Measurements from ENCODE around the gene ZSWIM5. TPM values are rescaled to one million over a fixed set of nuclear protein-coding genes. Genes with fewer than 3 reads are reported as not detected.
"Not testable (repeated sequence)": the region's sequence is repeated elsewhere in the genome, so short reads cannot be mapped to it uniquely, and the experiment has no call there.

Gene ZSWIM5
- polyA plus RNA-seq (ENCODE audit: insufficient read length in 12 of 12), result 1 to 10 TPM in 2 of 12 donors, under 1 TPM in 9, not detected in 1; 0.32 to 1.7 (median 0.57) TPM
- long read RNA-seq, donor 1, result 0 reads
- long read RNA-seq, donor 2, result 0 reads
- long read RNA-seq, donor 3, result 0 reads
- long read RNA-seq, donor 4, result 0 reads
- long read RNA-seq, donor 5, result 0 reads
- long read RNA-seq, donor 6, result 0 reads
- long read RNA-seq, donor 7, result 0 reads
- long read RNA-seq, donor 8, result 0 reads
- long read RNA-seq, donor 9, result 0 reads
- long read RNA-seq, donor 10, result 0 reads
- long read RNA-seq, donor 11, result 0 reads

DNA sequence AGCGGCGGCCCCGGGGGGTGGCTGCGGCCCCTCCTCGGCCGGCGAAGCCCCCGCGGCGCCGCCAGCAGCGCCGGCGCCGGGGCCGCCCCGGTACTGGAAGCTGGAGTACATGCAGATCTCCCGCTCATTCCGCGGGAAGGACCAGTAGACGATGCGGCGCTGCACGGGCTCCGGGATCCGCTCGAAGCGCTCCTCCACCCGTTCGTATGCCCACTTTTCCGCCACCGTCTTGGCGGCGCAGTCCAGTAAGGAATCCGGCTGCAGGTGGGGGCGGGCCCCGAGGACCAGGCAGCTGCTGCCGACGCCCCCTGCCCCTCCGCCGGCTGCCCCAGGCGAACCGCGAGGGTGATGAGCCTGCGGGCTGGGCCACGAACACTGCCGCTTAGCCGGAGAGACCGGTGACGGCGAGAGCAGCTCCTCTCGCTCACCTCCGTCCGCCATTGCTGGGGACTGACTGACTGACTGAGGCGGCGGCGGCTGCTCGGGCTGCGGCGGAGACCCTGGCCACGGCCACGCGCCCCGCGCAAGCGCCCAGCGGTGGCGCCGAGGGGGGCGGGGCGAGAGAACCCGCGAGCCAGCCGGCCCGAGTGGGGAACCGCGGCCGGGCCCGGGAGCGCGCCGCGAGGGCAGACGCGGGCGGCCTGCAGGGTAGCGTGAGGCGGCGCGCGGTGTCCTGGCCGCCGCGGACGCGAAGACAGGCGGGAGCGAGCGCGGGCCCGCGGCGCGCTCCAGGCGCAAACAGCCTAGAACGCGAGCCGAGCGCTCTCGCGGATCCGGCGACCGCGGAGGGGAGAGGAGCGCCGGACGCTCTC lies at the start of gene ZSWIM5:
Gene ZSWIM5 (minus strand): TSS at position 696 of the 812 bp plus-strand sequence. CDS start 255 bp downstream, at position 441.
- DNase-seq, result peak; percentile 54

DNA sequence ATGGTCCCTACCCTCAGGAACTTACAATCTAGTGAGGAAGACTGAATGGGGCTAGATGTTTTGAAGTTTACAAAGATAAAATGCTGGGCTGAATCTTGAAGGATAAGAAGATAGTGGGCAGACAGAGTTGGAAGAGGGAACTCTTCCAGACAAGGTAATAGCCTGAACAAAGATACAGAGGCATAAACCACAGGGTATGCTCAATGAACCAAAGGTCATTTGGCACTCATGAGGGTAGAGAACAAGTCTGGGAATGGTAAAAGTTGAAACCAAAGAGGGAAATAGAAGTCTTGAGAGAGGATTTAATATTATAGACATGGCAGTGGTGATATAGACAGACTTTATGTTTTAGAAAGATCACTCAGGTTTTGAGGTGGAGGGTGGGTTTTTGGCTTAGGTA lies 48.1 kb upstream of the ZSWIM5 start:
- no peak for DNase-seq

- no peak for DNase-seq
Measured at GRCh38 chr1:45250544-45250943, 44.1 kb upstream of the ZSWIM5 start.

- not testable (repeated sequence) for DNase-seq
Measured at GRCh38 chr1:45248004-45248403, 41.6 kb upstream of the ZSWIM5 start.

DNA sequence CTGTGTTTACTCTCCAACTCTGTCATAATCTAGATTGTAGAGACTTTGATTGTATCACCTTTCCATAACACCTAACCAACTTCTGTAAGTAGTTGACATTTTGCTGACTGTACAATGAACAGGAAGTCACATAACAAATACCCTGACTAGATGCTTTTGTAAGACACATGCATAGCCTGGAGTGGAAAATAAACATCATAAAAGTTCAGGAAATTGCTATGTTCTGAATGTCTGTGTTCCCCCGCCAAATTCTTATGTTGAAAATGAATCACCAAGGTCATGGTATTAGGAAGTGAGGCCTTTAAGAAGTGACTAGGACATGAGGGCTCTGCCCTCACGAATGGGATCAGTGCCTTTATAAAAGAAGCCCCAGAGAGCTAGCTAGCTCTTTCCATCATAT lies 40.4 kb upstream of the ZSWIM5 start:
- DNase-seq, result no peak

DNA sequence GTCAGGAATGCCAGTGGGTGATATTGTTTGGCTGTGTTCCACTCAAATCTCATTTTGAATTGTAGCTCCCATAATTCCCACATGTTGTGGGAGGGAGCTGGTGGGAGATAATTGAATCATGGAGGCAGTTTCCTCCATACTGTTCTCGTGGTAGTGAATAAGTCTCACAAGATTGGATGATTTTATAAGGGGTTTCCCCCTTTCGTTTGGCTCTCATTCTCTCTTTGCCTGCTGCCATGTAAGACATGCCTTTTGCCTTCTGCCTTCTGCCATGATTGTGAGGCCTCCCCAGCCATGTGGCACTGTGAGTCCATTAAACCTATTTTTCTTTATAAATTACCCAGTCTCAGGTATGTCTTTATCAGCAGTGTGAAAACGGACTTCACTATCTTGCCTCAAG lies 40.0 kb upstream of the ZSWIM5 start:
- not testable (repeated sequence) for DNase-seq

DNA sequence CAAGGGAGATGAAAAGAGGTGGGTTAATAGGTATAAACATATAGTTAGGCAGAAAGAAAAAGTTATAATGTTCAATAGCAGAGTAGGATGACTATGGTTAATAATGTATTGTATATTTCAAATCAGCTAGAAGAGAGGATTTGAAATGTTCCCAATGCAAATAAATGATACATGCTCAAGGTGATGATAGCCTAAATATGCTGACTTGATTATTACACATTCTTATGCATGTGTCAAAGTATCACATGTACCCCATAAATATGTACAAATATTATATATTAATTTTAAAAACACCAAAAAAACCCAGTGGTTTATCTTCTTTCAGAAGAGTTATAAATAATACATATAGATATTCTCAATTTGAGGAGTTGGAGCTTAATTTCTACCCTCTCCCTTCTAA lies 38.3 kb upstream of the ZSWIM5 start:
- DNase-seq, result no peak

DNA sequence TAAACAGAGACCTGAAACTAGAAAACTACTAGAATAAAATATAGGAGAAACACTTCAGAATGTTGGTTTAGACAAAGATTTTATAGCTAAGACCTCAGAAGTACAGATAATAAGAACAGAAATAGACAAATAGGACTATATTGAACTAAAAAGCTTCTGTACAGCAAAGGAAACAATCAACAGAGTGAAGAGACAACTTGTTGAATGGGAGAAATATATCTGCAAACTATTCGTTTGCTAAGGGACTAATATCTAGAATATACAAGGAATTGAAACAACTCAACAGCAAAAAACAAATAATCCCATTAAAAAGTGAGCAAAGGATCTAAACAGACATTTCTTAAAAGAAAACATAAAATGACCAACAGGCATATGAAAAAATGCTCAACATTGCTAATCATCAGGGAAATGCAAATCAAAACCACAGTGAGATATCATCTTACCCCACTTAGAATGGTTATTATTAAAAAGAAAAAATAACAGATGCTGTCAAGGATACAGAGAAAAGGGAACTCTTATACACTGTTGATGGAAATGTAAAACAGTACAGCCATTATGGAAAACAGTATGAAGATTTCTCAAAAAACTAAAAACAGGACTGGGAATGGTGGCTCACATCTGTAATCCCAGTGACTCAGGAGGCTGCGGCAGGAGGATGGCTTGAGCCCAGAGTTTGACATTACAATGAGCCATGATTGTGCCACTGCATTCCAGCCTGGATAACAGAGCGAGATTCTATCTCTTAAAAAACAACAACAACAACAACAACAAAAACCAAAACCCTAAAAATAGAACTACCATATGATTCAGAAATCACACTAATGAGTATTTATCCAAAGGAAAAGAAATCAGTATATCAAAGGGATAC lies 37.3 kb upstream of the ZSWIM5 start:
- DNase-seq, result no peak

- no peak for DNase-seq
Measured at GRCh38 chr1:45238846-45239245, 32.4 kb upstream of the ZSWIM5 start.

DNA sequence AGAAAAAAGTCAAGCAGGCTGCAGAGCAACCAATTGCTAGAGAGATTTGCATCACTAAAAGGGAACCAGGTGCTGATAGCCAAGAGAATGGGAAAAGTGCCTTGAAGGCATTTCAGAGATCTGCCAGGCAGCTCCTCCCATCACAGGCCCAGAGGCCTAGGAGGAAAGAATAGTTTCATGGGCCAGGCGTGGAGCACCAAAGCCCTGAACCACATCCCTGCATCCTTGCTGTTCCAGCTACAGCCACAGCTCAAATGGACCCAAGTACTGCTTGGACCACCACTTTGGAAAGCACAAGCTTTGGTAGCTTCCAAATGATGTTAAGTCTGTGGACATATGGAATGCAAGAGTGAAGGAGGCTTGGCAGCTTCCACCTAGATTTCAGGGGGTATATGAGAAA lies 29.7 kb upstream of the ZSWIM5 start:
- DNase-seq, result no peak

DNA sequence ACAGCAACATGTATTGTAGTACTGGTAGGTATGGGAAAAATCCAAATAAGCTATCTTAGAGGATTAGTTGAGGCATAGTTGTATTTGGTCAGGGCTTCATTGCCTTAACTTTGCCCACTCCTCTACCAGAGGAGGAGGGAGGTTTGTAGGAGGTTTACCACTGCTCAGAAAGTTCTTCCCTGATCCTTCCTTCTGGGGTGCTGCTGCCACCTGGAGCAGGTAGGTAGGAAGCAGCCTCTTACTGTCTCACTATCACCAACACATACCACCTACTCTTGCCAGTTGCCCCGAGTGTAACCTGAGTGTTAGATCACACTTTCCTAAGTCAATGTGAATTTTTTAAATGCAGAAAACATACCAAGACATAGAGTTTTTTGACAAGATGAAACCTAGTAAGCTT lies 24.1 kb upstream of the ZSWIM5 start:
- no peak for DNase-seq

DNA sequence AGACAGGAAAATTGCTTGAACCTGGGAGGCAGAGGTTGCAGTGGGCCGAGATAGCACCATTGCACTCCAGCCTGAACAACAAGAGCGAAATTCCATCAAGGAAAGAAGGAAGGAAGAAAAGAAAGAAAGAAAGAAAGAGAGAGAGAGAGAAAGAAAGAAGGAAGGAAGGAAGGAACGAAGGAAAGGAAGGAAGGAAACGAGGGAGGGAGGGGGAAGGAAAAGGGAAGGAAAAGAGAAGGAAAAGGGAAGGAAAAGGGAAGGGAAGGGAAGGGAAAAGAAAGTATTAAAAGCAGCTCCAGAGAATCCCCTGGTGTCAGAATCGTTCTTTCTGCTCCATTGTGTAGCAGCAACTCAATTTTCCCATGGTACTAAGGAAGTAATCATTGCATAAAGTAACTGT lies 19.2 kb upstream of the ZSWIM5 start:
- DNase-seq, result no peak

- not testable (repeated sequence) for DNase-seq
Measured at GRCh38 chr1:45223710-45224109, 17.3 kb upstream of the ZSWIM5 start.

DNA sequence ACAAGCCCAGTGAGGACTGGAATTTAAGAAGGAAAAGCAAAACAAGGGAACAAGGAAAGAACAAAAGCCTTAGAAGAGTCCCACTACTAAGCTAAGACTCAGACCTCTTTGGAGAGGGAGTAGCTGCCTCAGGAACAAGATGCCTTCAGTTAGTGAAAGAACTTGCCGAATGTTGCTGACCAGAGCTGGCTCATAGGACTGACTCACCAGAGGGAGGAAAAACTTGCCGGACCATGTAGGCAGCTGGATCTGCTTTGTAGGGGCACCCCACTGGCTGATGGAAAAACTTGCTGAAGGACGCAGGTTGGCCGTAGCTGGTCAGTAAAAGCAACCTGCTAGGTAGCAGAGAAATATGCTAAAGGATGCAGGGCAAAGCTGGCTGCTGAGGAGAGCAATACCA lies 15.3 kb upstream of the ZSWIM5 start:
- DNase-seq, result no peak

DNA sequence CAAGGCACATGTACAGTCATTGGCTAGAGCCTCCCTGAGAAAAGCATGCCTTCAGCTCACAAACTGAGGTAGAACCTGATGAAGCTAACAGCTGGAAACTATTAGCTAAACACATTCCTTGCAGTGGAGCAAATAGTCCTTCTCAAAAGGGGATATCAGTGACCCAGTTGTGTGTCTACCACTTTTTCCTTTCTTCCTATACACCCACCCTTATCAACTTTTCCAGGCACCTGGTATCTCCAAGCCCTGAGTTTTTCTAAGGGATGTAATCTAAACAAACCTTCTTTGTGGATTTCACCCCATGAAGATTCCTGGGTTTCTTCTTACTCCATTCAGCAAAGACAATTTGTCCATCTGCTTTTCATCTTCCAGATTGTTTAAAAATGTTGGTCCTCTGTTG lies 10.5 kb upstream of the ZSWIM5 start:
- DNase-seq, result no peak

DNA sequence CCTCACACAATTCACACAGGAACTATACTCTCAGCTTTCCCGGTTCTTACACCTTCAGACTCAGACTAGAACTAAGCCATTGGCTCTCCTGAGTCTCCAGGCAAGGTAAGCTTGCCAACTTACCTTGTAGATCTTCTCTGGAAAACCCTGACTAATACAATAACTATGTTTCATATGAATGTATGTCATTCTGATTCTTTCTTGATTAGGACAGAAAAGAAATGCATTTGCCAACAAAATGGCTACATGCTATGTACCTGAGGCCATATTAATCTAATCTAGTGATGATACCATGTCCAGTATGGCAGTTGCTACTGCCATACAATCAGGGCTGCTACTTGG lies 9.8 kb upstream of the ZSWIM5 start:
- DNase-seq, result no peak

GRCh38 chr1:45215485-45216199 lies 9.2 kb upstream of the ZSWIM5 start:
- no peak for DNase-seq

GRCh38 chr1:45213892-45214291 lies 7.5 kb upstream of the ZSWIM5 start:
- DNase-seq, result no peak

- no peak for DNase-seq
Measured at GRCh38 chr1:45211076-45211475, 4.7 kb upstream of the ZSWIM5 start.

DNA sequence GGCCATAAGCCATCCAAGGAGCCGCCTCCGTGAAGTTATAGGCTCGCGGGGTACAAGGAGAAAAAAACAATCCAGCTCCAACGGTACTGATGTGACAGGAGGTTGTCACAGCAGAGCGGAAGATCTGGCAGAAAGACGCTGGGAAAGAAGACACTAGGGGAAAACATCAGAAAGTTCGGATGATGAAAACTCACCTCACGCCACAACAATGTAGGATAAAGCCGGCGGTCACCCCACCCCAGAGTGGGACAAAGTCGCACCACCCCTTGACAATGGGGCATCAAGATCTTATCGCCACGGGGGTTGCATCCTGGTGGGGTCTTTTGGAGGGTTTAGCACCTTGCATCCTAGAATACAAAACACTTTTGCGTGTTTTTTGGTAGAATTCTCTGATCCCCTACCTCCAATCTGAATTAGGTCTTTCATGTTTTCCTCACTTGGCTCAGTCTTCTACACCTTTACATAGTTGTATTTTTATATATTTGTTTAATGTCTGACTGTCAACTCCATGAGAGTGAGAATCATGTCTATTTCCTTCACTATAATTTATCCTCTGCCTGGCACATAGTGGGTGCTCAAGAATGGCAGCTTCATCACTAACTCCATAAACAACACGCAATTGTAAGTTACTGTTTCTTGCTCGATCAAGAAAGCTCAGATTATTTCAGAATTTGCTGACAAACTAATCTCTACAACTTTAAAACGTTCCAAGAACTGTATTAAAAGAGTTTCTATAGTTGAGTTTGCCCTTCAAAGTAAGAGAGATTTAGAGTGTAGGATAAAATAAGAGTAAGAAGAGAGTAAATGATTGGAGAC lies 611 bp upstream of the ZSWIM5 start:
- no peak for DNase-seq

Measured in muscle of arm (tissue), 14 donors.